ENCODE results near the gene ZNF35.

ZNF35 gene

GRCh38 chr3:44647771-44648170, 761 bp upstream of the ZNF35 start:
- no peaks in the 10 kb centered on the region for H3K79me1 ChIP-seq (ENCODE audit: low read depth, low read length)
- WGBS, 2 donors (ENCODE audit: extremely low coverage in 2 of 2, insufficient read length in 2 of 2, insufficient replicate concordance in 1 of 2): no CpG with 5 or more reads among the region's 1 CpG
- H4K91ac ChIP-seq (ENCODE audit: low read depth, low read length, poor library complexity): no peak overlapping the region
- H3K14ac ChIP-seq (ENCODE audit: low read length): no peak overlapping the region
- H3K36me3 ChIP-seq (replicated peaks in 1 of 2; ENCODE audit: control insufficient read depth in 2 of 2, insufficient read depth in 2 of 2, low read length in 2 of 2): peaks cover 25 to 76% of the 10 kb centered on the region in 2 donors
- peaks cover 9 to 24% of the 10 kb centered on the region in 2 donors for H3K9me3 ChIP-seq (replicated peaks in 1 of 2; ENCODE audit: control insufficient read depth in 2 of 2, insufficient read depth in 1 of 2, low read depth in 1 of 2, low read length in 2 of 2)
- H2BK5ac ChIP-seq (ENCODE audit: low read length): no peak overlapping the region
- no peak overlapping the region for H4K8ac ChIP-seq (ENCODE audit: low read depth, low read length)
- H2BK15ac ChIP-seq (ENCODE audit: low read length): no peak overlapping the region
- H3K9ac ChIP-seq (ENCODE audit: low read depth, low read length, poor library complexity): no peak overlapping the region
- H3K23ac ChIP-seq (ENCODE audit: low read depth, low read length, poor library complexity): no peak overlapping the region
- H2AK5ac ChIP-seq (ENCODE audit: low read depth, low read length): no peak overlapping the region
- no peak overlapping the region for H2BK12ac ChIP-seq (ENCODE audit: low read length)
- H3K4me3 ChIP-seq (ENCODE audit: low read length in 2 of 2): peak overlapping the region in 1 of 2 donors; percentile 65
- H3K4me1 ChIP-seq (ENCODE audit: control insufficient read depth in 2 of 2, insufficient read depth in 1 of 2, low read depth in 1 of 2, low read length in 2 of 2): peaks cover 0 to 2% of the 10 kb centered on the region in 2 donors
- H3K4me2 ChIP-seq (ENCODE audit: insufficient read depth, low read length, poor library complexity, severe bottlenecking): no peak overlapping the region
- DNase-seq (ENCODE audit: low spot score): no peak
- no peak overlapping the region for H3K27ac ChIP-seq (replicated peaks; ENCODE audit: low read length)
- no peak overlapping the region for H3K18ac ChIP-seq (ENCODE audit: low read length)
- no peak overlapping the region for H3K4ac ChIP-seq (ENCODE audit: low read length)
- no peak overlapping the region for H2BK120ac ChIP-seq (ENCODE audit: low read depth, low read length)
- H3K27me3 ChIP-seq (ENCODE audit: control insufficient read depth in 3 of 3, insufficient read depth in 3 of 3, low read depth in 1 of 3, low read length in 3 of 3): no peaks in the 10 kb centered on the region
- no peak overlapping the region for H2AFZ ChIP-seq (ENCODE audit: low read length)

- no peak overlapping the region for H3K27ac ChIP-seq (replicated peaks; ENCODE audit: low read length)
- no peak overlapping the region for H3K9ac ChIP-seq (ENCODE audit: low read depth, low read length, poor library complexity)
- H3K9me3 ChIP-seq (replicated peaks in 1 of 2; ENCODE audit: control insufficient read depth in 2 of 2, insufficient read depth in 1 of 2, low read depth in 1 of 2, low read length in 2 of 2): peaks cover 2 to 9% of the 10 kb centered on the region in 2 donors
- no peak overlapping the region for H2BK15ac ChIP-seq (ENCODE audit: low read length)
- H3K14ac ChIP-seq (ENCODE audit: low read length): no peak overlapping the region
- H4K91ac ChIP-seq (ENCODE audit: low read depth, low read length, poor library complexity): no peak overlapping the region
- H2BK12ac ChIP-seq (ENCODE audit: low read length): no peak overlapping the region
- no peak overlapping the region for H3K4me2 ChIP-seq (ENCODE audit: insufficient read depth, low read length, poor library complexity, severe bottlenecking)
- H3K27me3 ChIP-seq (ENCODE audit: control insufficient read depth in 3 of 3, insufficient read depth in 3 of 3, low read depth in 1 of 3, low read length in 3 of 3): no peaks in the 10 kb centered on the region
- H2AK5ac ChIP-seq (ENCODE audit: low read depth, low read length): no peak overlapping the region
- H2BK120ac ChIP-seq (ENCODE audit: low read depth, low read length): no peak overlapping the region
- H2AFZ ChIP-seq (ENCODE audit: low read length): no peak overlapping the region
- peaks cover 0 to 2% of the 10 kb centered on the region in 2 donors for H3K4me1 ChIP-seq (ENCODE audit: control insufficient read depth in 2 of 2, insufficient read depth in 1 of 2, low read depth in 1 of 2, low read length in 2 of 2)
- H4K8ac ChIP-seq (ENCODE audit: low read depth, low read length): no peak overlapping the region
- H3K36me3 ChIP-seq (replicated peaks in 1 of 2; ENCODE audit: control insufficient read depth in 2 of 2, insufficient read depth in 2 of 2, low read length in 2 of 2): peaks cover 31 to 76% of the 10 kb centered on the region in 2 donors
- H3K4me3 ChIP-seq (ENCODE audit: low read length in 2 of 2): peak overlapping the region in 1 of 2 donors; percentile 65
- H3K4ac ChIP-seq (ENCODE audit: low read length): no peak overlapping the region
- no peak overlapping the region for H3K23ac ChIP-seq (ENCODE audit: low read depth, low read length, poor library complexity)
- WGBS, 2 donors (ENCODE audit: extremely low coverage in 2 of 2, insufficient read length in 2 of 2, insufficient replicate concordance in 1 of 2): 100% methylated on average over 1 of the region's 1 CpG; no CpG with 5 or more reads in 1 of the 2 donors
- DNase-seq (ENCODE audit: low spot score): no peak
- H3K79me1 ChIP-seq (ENCODE audit: low read depth, low read length): no peaks in the 10 kb centered on the region
- H3K18ac ChIP-seq (ENCODE audit: low read length): no peak overlapping the region
- H2BK5ac ChIP-seq (ENCODE audit: low read length): no peak overlapping the region
Observed at GRCh38 chr3:44649709-44650108, 1.2 kb downstream of the ZNF35 start.

GRCh38 chr3:44654039-44654438, 5.5 kb downstream of the ZNF35 start:
- Histone ChIP-seq H2BK120ac (ENCODE audit: low read depth, low read length) (no peak overlapping the region), H3K4me3 (ENCODE audit: low read length in 2 of 2) (no peak overlapping the region)

GRCh38 chr3:44659015-44659414, 10.5 kb downstream of the ZNF35 start:
- no peaks in the 10 kb centered on the region for H3K79me1 ChIP-seq (ENCODE audit: low read depth, low read length)
- H3K27ac ChIP-seq (replicated peaks; ENCODE audit: low read length): no peak overlapping the region
- H2BK5ac ChIP-seq (ENCODE audit: low read length): no peak overlapping the region
- peaks cover 44 to 93% of the 10 kb centered on the region in 2 donors for H3K36me3 ChIP-seq (replicated peaks in 1 of 2; ENCODE audit: control insufficient read depth in 2 of 2, insufficient read depth in 2 of 2, low read length in 2 of 2)
- H3K18ac ChIP-seq (ENCODE audit: low read length): no peak overlapping the region
- peaks cover 19 to 31% of the 10 kb centered on the region in 2 donors for H3K9me3 ChIP-seq (replicated peaks in 1 of 2; ENCODE audit: control insufficient read depth in 2 of 2, insufficient read depth in 1 of 2, low read depth in 1 of 2, low read length in 2 of 2)
- no peak overlapping the region for H2BK15ac ChIP-seq (ENCODE audit: low read length)
- H3K23ac ChIP-seq (ENCODE audit: low read depth, low read length, poor library complexity): no peak overlapping the region
- H4K8ac ChIP-seq (ENCODE audit: low read depth, low read length): no peak overlapping the region
- no peak overlapping the region for H3K4me3 ChIP-seq (ENCODE audit: low read length in 2 of 2)
- H3K4me2 ChIP-seq (ENCODE audit: insufficient read depth, low read length, poor library complexity, severe bottlenecking): no peak overlapping the region
- no peak overlapping the region for H4K91ac ChIP-seq (ENCODE audit: low read depth, low read length, poor library complexity)
- no peaks in the 10 kb centered on the region for H3K27me3 ChIP-seq (ENCODE audit: control insufficient read depth in 3 of 3, insufficient read depth in 3 of 3, low read depth in 1 of 3, low read length in 3 of 3)
- no peak overlapping the region for H2AK5ac ChIP-seq (ENCODE audit: low read depth, low read length)
- DNase-seq (ENCODE audit: low spot score): no peak
- H2BK12ac ChIP-seq (ENCODE audit: low read length): no peak overlapping the region
- H3K4me1 ChIP-seq (ENCODE audit: control insufficient read depth in 2 of 2, insufficient read depth in 1 of 2, low read depth in 1 of 2, low read length in 2 of 2): no peaks in the 10 kb centered on the region
- no peak overlapping the region for H2BK120ac ChIP-seq (ENCODE audit: low read depth, low read length)
- no peak overlapping the region for H3K14ac ChIP-seq (ENCODE audit: low read length)
- no peak overlapping the region for H3K4ac ChIP-seq (ENCODE audit: low read length)
- H3K9ac ChIP-seq (ENCODE audit: low read depth, low read length, poor library complexity): no peak overlapping the region
- H2AFZ ChIP-seq (ENCODE audit: low read length): no peak overlapping the region
- WGBS, 2 donors (ENCODE audit: extremely low coverage in 2 of 2, insufficient read length in 2 of 2, insufficient replicate concordance in 1 of 2): no CpG with 5 or more reads among the region's 7 CpGs

More at GRCh38 chr3:44654039-44654438, 5.5 kb downstream of the ZNF35 start:
- H3K36me3 ChIP-seq (replicated peaks in 1 of 2; ENCODE audit: control insufficient read depth in 2 of 2, insufficient read depth in 2 of 2, low read length in 2 of 2): peaks cover 52 to 86% of the 10 kb centered on the region in 2 donors
- H3K4ac ChIP-seq (ENCODE audit: low read length): no peak overlapping the region
- DNase-seq (ENCODE audit: low spot score): no peak
- WGBS, 2 donors (ENCODE audit: extremely low coverage in 2 of 2, insufficient read length in 2 of 2, insufficient replicate concordance in 1 of 2): no CpG with 5 or more reads among the region's 5 CpGs
- no peak overlapping the region for H3K18ac ChIP-seq (ENCODE audit: low read length)
- no peak overlapping the region for H2AFZ ChIP-seq (ENCODE audit: low read length)
- no peak overlapping the region for H2BK5ac ChIP-seq (ENCODE audit: low read length)
- H3K23ac ChIP-seq (ENCODE audit: low read depth, low read length, poor library complexity): no peak overlapping the region
- no peaks in the 10 kb centered on the region for H3K4me1 ChIP-seq (ENCODE audit: control insufficient read depth in 2 of 2, insufficient read depth in 1 of 2, low read depth in 1 of 2, low read length in 2 of 2)
- H4K91ac ChIP-seq (ENCODE audit: low read depth, low read length, poor library complexity): no peak overlapping the region
- H2AK5ac ChIP-seq (ENCODE audit: low read depth, low read length): no peak overlapping the region
- no peak overlapping the region for H2BK15ac ChIP-seq (ENCODE audit: low read length)
- H3K9me3 ChIP-seq (replicated peaks in 1 of 2; ENCODE audit: control insufficient read depth in 2 of 2, insufficient read depth in 1 of 2, low read depth in 1 of 2, low read length in 2 of 2): peaks cover 8 to 21% of the 10 kb centered on the region in 2 donors
- H3K14ac ChIP-seq (ENCODE audit: low read length): no peak overlapping the region
- no peak overlapping the region for H3K4me2 ChIP-seq (ENCODE audit: insufficient read depth, low read length, poor library complexity, severe bottlenecking)
- no peak overlapping the region for H3K9ac ChIP-seq (ENCODE audit: low read depth, low read length, poor library complexity)
- no peak overlapping the region for H4K8ac ChIP-seq (ENCODE audit: low read depth, low read length)
- H3K79me1 ChIP-seq (ENCODE audit: low read depth, low read length): no peaks in the 10 kb centered on the region
- H3K27me3 ChIP-seq (ENCODE audit: control insufficient read depth in 3 of 3, insufficient read depth in 3 of 3, low read depth in 1 of 3, low read length in 3 of 3): no peaks in the 10 kb centered on the region
- no peak overlapping the region for H3K27ac ChIP-seq (replicated peaks; ENCODE audit: low read length)
- no peak overlapping the region for H2BK12ac ChIP-seq (ENCODE audit: low read length)

Data from neuronal stem cell (in vitro differentiated cells).